ENCODE data around the gene AKR1A1.
"Not testable (repeated sequence)": the region's sequence is repeated elsewhere in the genome, so short reads cannot be mapped to it uniquely, and the experiment has no call there.

AKR1A1 gene

GRCh38 chr1:45550401-45551351, at the start of gene AKR1A1:
Gene AKR1A1, plus strand, starts transcription at chr1:45550826. Its CDS starts 10,969 bp downstream, at chr1:45561795.
- DNase-seq: peak; percentile 94

- DNase-seq: no peak
Measured at GRCh38 chr1:45501505-45501859, 49.1 kb upstream of the AKR1A1 start.

- DNase-seq: no peak
Measured at GRCh38 chr1:45503462-45504360, 46.9 kb upstream of the AKR1A1 start.

- no peak for DNase-seq
Measured at GRCh38 chr1:45507195-45507594, 43.4 kb upstream of the AKR1A1 start.

- DNase-seq: no peak
Measured at GRCh38 chr1:45507893-45508292, 42.7 kb upstream of the AKR1A1 start.

GRCh38 chr1:45508295-45509151, 42.1 kb upstream of the AKR1A1 start:
- DNase-seq: peak; percentile 31

- DNase-seq: no peak
Measured at GRCh38 chr1:45510036-45510971, 40.3 kb upstream of the AKR1A1 start.

GRCh38 chr1:45510972-45511527, 39.6 kb upstream of the AKR1A1 start:
- DNase-seq: no peak

- DNase-seq: peak; percentile 88
Measured at GRCh38 chr1:45512641-45513054, 38.0 kb upstream of the AKR1A1 start.

GRCh38 chr1:45513532-45514260, 36.9 kb upstream of the AKR1A1 start:
- not testable (repeated sequence) for DNase-seq

GRCh38 chr1:45516036-45516435, 34.6 kb upstream of the AKR1A1 start:
- DNase-seq: no peak

- DNase-seq: no peak
Measured at GRCh38 chr1:45516465-45516864, 34.2 kb upstream of the AKR1A1 start.

GRCh38 chr1:45518366-45518765, 32.3 kb upstream of the AKR1A1 start:
- DNase-seq: not testable (repeated sequence)

- DNase-seq: no peak
Measured at GRCh38 chr1:45518910-45519309, 31.7 kb upstream of the AKR1A1 start.

GRCh38 chr1:45519774-45520173, 30.9 kb upstream of the AKR1A1 start:
- not testable (repeated sequence) for DNase-seq

- DNase-seq: peak; percentile 95
Measured at GRCh38 chr1:45521413-45522323, 29.0 kb upstream of the AKR1A1 start, which contains the start of gene PRDX1. Gene PRDX1, minus strand, starts transcription at chr1:45521884. Its CDS starts 2,841 bp downstream, at chr1:45519043.

- no peak for DNase-seq
Measured at GRCh38 chr1:45522324-45523104, 28.1 kb upstream of the AKR1A1 start.

GRCh38 chr1:45523516-45523915, 27.1 kb upstream of the AKR1A1 start:
- not testable (repeated sequence) for DNase-seq
